H1 (cell line): ENCODE measurements around the gene ATAD5. TPM values are rescaled to one million over a fixed set of nuclear protein-coding genes. Genes with fewer than 3 reads are reported as not detected.

Source experiments
- CTCF ChIA-PET: fragments of 300-600 bp; sonication (Branson Sonifier 250); formaldehyde crosslinking; loops from one replicate; lab custom pipeline; 2021; ENCODE audit not compliant: partially characterized antibody; lab: Charles Lee
- POLR2A ChIA-PET: fragments of 300-600 bp; sonication (Branson Sonifier 250); formaldehyde crosslinking; loops from one replicate; lab custom pipeline; 2021; ENCODE audit warnings: inconsistent platforms; ENCODE audit not compliant: partially characterized antibody; lab: Charles Lee
- DNase-seq, 2 experiments: peaks; one replicate each; pipeline versions ENCODE4 v3.0.0 to v3.0.0-alpha.2; 2010 to 2022; ENCODE audit warnings: low spot score in 2 of 2, low read depth in 1 of 2, mixed read lengths in 1 of 2
- FAIRE-seq: peaks from 2 replicates; lab custom pipeline; 2011; peaks lifted over from hg19 to GRCh38; lab: Jason Lieb, UNC
- H2AFZ ChIP-seq: 2 replicates; pipeline ENCODE4 v1.8.1; 2012; ENCODE audit warnings: low read length, inconsistent platforms
- H2AK5ac ChIP-seq: 2 replicates; pipeline ENCODE4 v1.6.1; 2013; ENCODE audit warnings: low read depth, low read length
- H2BK120ac ChIP-seq: replicated peaks from 2 replicates; pipeline ENCODE3; 2013; ENCODE audit warnings: low read depth, low read length, inconsistent platforms
- H2BK12ac ChIP-seq: 2 replicates; pipeline ENCODE4 v1.6.1; 2013; ENCODE audit warnings: low read depth, low read length
- H2BK15ac ChIP-seq: 2 replicates; pipeline ENCODE4 v1.6.1; 2013; ENCODE audit warnings: low read length
- H2BK20ac ChIP-seq: 2 replicates; pipeline ENCODE4 v1.6.1; 2013; ENCODE audit warnings: low read length
- H2BK5ac ChIP-seq: 2 replicates; pipeline ENCODE4 v1.6.1; 2013; ENCODE audit warnings: low read depth, low read length
- H3K14ac ChIP-seq: 2 replicates; pipeline ENCODE4 v1.6.1; 2013; ENCODE audit warnings: inconsistent platforms; ENCODE audit not compliant: insufficient read length
- H3K18ac ChIP-seq: 2 replicates; pipeline ENCODE4 v1.6.1; 2013; ENCODE audit warnings: low read length; ENCODE audit errors: extremely low read depth
- H3K23ac ChIP-seq: 2 replicates; pipeline ENCODE4 v1.6.1; 2013; ENCODE audit warnings: inconsistent platforms; ENCODE audit not compliant: insufficient read length
- H3K23me2 ChIP-seq: 2 replicates; pipeline ENCODE4 v1.6.1; 2013; ENCODE audit warnings: low read depth, low read length
- H3K27ac ChIP-seq: 2 replicates; pipeline ENCODE4 v1.6.1; 2011; ENCODE audit warnings: low read depth, low read length, inconsistent platforms
- H3K27me3 ChIP-seq, 4 experiments: replicated peaks in 1 of 4; 1 replicate in 1 of 4; 2 replicates in 3 of 4; pipeline versions ENCODE4 v1.6.1 to v1.8.1; 2011 to 2013; ENCODE audit warnings: low read length in 3 of 4, mild to moderate bottlenecking in 3 of 4, inconsistent platforms in 2 of 4, mixed read lengths in 2 of 4, moderate library complexity in 1 of 4; ENCODE audit not compliant: control insufficient read depth in 3 of 4, insufficient read depth in 3 of 4; ENCODE audit errors: extremely low read depth in 1 of 4
- H3K36me3 ChIP-seq, 4 experiments: 2 replicates each; pipeline versions ENCODE4 v1.6.1 to v1.8.1; 2011 to 2013; ENCODE audit warnings: mild to moderate bottlenecking in 4 of 4, low read length in 3 of 4, moderate library complexity in 2 of 4, control low read depth in 1 of 4, inconsistent platforms in 1 of 4; ENCODE audit not compliant: insufficient read depth in 4 of 4, control insufficient read depth in 2 of 4
- H3K4ac ChIP-seq: replicated peaks from 2 replicates; pipeline ENCODE3; 2013; ENCODE audit warnings: low read length, low read depth, mixed read lengths, inconsistent platforms; ENCODE audit not compliant: insufficient read length
- H3K4me1 ChIP-seq, 4 experiments: replicated peaks in 1 of 4; 1 replicate in 1 of 4; 2 replicates in 3 of 4; pipeline versions ENCODE4 v1.6.1 to v1.8.1; 2011 to 2013; ENCODE audit warnings: low read length in 3 of 4, inconsistent platforms in 2 of 4, mixed read lengths in 1 of 4; ENCODE audit not compliant: insufficient read depth in 4 of 4, control insufficient read depth in 3 of 4
- H3K4me2 ChIP-seq, 2 experiments: 2 replicates each; pipeline versions ENCODE4 v1.6.1 to v1.8.1; 2011 to 2013; ENCODE audit warnings: low read depth in 2 of 2, low read length in 2 of 2, control low read depth in 1 of 2, inconsistent platforms in 1 of 2, mild to moderate bottlenecking in 1 of 2; ENCODE audit not compliant: insufficient read depth in 1 of 2
- H3K4me3 ChIP-seq, 4 experiments: fragments of 200-600, 300-600 bp in 1 of 4; sonication (generic), shearing (Covaris generic), sonication (Bioruptor Twin) in 1 of 4; 2 replicates each; pipeline versions ENCODE4 v1.5.1 to v1.8.1; 2011 to 2016; ENCODE audit warnings: low read length in 4 of 4, low read depth in 3 of 4, control low read depth in 2 of 4, inconsistent platforms in 2 of 4, mild to moderate bottlenecking in 2 of 4, mixed read lengths in 1 of 4, moderate library complexity in 1 of 4; ENCODE audit not compliant: insufficient read depth in 2 of 4; ENCODE audit errors: extremely low read depth in 1 of 4
- H3K56ac ChIP-seq: replicated peaks from 2 replicates; pipeline ENCODE3; 2013; ENCODE audit warnings: low read depth, mild to moderate bottlenecking, mixed read lengths, low read length, inconsistent platforms; ENCODE audit not compliant: insufficient read length
- H3K79me1 ChIP-seq: 2 replicates; pipeline ENCODE4 v1.6.1; 2013; ENCODE audit warnings: low read depth, low read length, control low read depth
- H3K79me2 ChIP-seq, 2 experiments: 2 replicates each; pipeline versions ENCODE4 v1.6.1 to v1.8.1; 2012 to 2013; ENCODE audit warnings: low read length in 2 of 2, mild to moderate bottlenecking in 2 of 2, inconsistent platforms in 1 of 2; ENCODE audit not compliant: insufficient read depth in 2 of 2, control insufficient read depth in 1 of 2
- H3K9ac ChIP-seq, 4 experiments: replicated peaks in 1 of 4; 1 replicate in 1 of 4; 2 replicates in 3 of 4; pipeline versions ENCODE4 v1.6.1 to v1.8.1; 2011 to 2013; ENCODE audit warnings: low read depth in 3 of 4, low read length in 3 of 4, control low read depth in 2 of 4, mild to moderate bottlenecking in 2 of 4, moderate library complexity in 2 of 4, inconsistent platforms in 1 of 4; ENCODE audit errors: extremely low read depth in 1 of 4
- H3K9me3 ChIP-seq, 2 experiments: 2 replicates each; pipeline versions ENCODE4 v1.6.1 to v1.8.1; 2012 to 2013; ENCODE audit warnings: mild to moderate bottlenecking in 2 of 2, moderate library complexity in 2 of 2, control low read depth in 1 of 2, inconsistent platforms in 1 of 2, low read depth in 1 of 2, low read length in 1 of 2, mixed read lengths in 1 of 2; ENCODE audit not compliant: insufficient read depth in 2 of 2
- H4K20me1 ChIP-seq, 2 experiments: replicated peaks in 1 of 2; 2 replicates each; pipeline versions ENCODE3 to v1.8.1; 2011 to 2013; ENCODE audit warnings: inconsistent platforms in 2 of 2, low read length in 2 of 2, mild to moderate bottlenecking in 1 of 2; ENCODE audit not compliant: insufficient read depth in 2 of 2, control insufficient read depth in 1 of 2
- H4K5ac ChIP-seq: 2 replicates; pipeline ENCODE4 v1.6.1; 2013; ENCODE audit warnings: low read length, low read depth, mixed read lengths, inconsistent platforms; ENCODE audit not compliant: insufficient read length
- H4K8ac ChIP-seq: 2 replicates; pipeline ENCODE4 v1.8.0; 2013; ENCODE audit warnings: mild to moderate bottlenecking, moderate library complexity, low read length, inconsistent platforms; ENCODE audit not compliant: insufficient read depth; ENCODE audit errors: extremely low read depth
- H4K91ac ChIP-seq: replicated peaks from 2 replicates; pipeline ENCODE3; 2013; ENCODE audit warnings: low read length, mixed read lengths, inconsistent platforms; ENCODE audit not compliant: insufficient read length
- BACH1 ChIP-seq: IDR thresholded peaks from 2 replicates; pipeline ENCODE4 v1.6.1; 2012; ENCODE audit warnings: low read length, improper control_type of control experiment
- CEBPB ChIP-seq: IDR thresholded peaks from 2 replicates; pipeline ENCODE4 v1.6.1; 2012; ENCODE audit warnings: low read depth, low read length
- GTF2F1 ChIP-seq: IDR thresholded peaks from 2 replicates; pipeline ENCODE4 v1.6.1; 2012; ENCODE audit warnings: low read depth, low read length, improper control_type of control experiment, borderline replicate concordance
- HDAC2 ChIP-seq, 2 experiments: fragments of 300-600 bp in 1 of 2; sonication (generic) in 1 of 2; IDR thresholded peaks; 2 replicates each; pipeline ENCODE4 v1.6.1; 2011 to 2012; ENCODE audit warnings: low read depth in 2 of 2, low read length in 2 of 2, mild to moderate bottlenecking in 2 of 2, moderate library complexity in 2 of 2, borderline replicate concordance in 1 of 2, inconsistent platforms in 1 of 2
- JUND ChIP-seq: IDR thresholded peaks from 2 replicates; pipeline ENCODE4 v1.6.1; 2011; ENCODE audit warnings: mild to moderate bottlenecking, improper control_type of control experiment, low read length
- MAFK ChIP-seq: IDR thresholded peaks from 2 replicates; pipeline ENCODE4 v1.6.1; 2012; ENCODE audit warnings: low read depth, mild to moderate bottlenecking, improper control_type of control experiment, low read length
- MAX ChIP-seq: IDR thresholded peaks from 2 replicates; pipeline ENCODE4 v1.6.1; 2012; ENCODE audit warnings: inconsistent platforms
- RBBP5 ChIP-seq: IDR thresholded peaks from 2 replicates; pipeline ENCODE4 v1.7.1; 2012; ENCODE audit warnings: low read depth, mild to moderate bottlenecking, inconsistent platforms, low read length, moderate library complexity, borderline replicate concordance
- RFX5 ChIP-seq: IDR thresholded peaks from 2 replicates; pipeline ENCODE4 v1.6.1; 2011; ENCODE audit warnings: low read depth, low read length, improper control_type of control experiment, borderline replicate concordance
- RNF2 ChIP-seq: fragments of 200-900, 300-1000 bp; sonication (generic); IDR thresholded peaks from 2 replicates; pipeline ENCODE4 v1.7.1; 2016; ENCODE audit warnings: borderline replicate concordance, low read depth, mild to moderate bottlenecking, antibody characterized with exemption, low read length; ENCODE audit not compliant: poor library complexity, severe bottlenecking; ENCODE audit errors: missing control alignments
- SIRT6 ChIP-seq: IDR thresholded peaks from one replicate; pipeline ENCODE4 v1.7.1; 2012; ENCODE audit warnings: low read length, inconsistent platforms
- SP4 ChIP-seq: IDR thresholded peaks from 2 replicates; pipeline ENCODE4 v1.6.1; 2012; ENCODE audit warnings: low read length, inconsistent platforms
- SRF ChIP-seq: IDR thresholded peaks from 2 replicates; pipeline ENCODE4 v1.6.1; 2011; ENCODE audit warnings: mild to moderate bottlenecking, low read depth, low read length, moderate library complexity
- TAF1 ChIP-seq: IDR thresholded peaks from 2 replicates; pipeline ENCODE4 v1.6.1; 2011; ENCODE audit warnings: mild to moderate bottlenecking, low read depth, low read length
- WGBS, 2 experiments: shearing (Covaris generic) in 1 of 2; methylation state at CpG; one replicate each; pipeline versions ENCODE4 v1.1.6 to v1.1.7; 2013 to 2015; ENCODE audit warnings: low lambda C conversion rate in 2 of 2, mixed read lengths in 2 of 2, inconsistent platforms in 1 of 2, low coverage in 1 of 2, missing lambda C conversion rate in 1 of 2; ENCODE audit not compliant: insufficient replicate concordance in 2 of 2, insufficient coverage in 1 of 2, insufficient read length in 1 of 2; ENCODE audit errors: extremely low coverage in 1 of 2, missing lambda C conversion rate in 1 of 2; 5-methylcytosine and 5-hydroxymethylcytosine counted together
- polyA plus RNA-seq, 7 experiments: library from polyadenylated mRNA; depleted of rRNA in 3 of 7; stranded (reverse) in 5 of 7; unstranded in 2 of 7; fragments of >200 nt in 5 of 7; fragments of 200-250 nt in 2 of 7; gene quantifications; 1 replicate in 5 of 7; 2 replicates in 1 of 7; 4 replicates in 1 of 7; pipeline versions ENCODE4 v1.2.1 to v1.2.3, GENCODE V29; 2011 to 2013; ENCODE audit warnings: missing spikeins in 2 of 7, mixed read lengths in 2 of 7
- total RNA-seq: library from RNA; stranded (reverse); fragmentation: NEBNext Ultra II Directional; extraction: Animal tissue kit (Norgen Biotek cat#: 25700); gene quantifications from 2 replicates; pipeline ENCODE4 v1.2.1, GENCODE V29; 2021

Gene ATAD5
- total and polyA plus RNA-seq, 2 of the 8 experiments (the other 6 are each of a cell fraction or from before 2014, with no cell fraction given): 3.5 to 30.0 TPM

DNA sequence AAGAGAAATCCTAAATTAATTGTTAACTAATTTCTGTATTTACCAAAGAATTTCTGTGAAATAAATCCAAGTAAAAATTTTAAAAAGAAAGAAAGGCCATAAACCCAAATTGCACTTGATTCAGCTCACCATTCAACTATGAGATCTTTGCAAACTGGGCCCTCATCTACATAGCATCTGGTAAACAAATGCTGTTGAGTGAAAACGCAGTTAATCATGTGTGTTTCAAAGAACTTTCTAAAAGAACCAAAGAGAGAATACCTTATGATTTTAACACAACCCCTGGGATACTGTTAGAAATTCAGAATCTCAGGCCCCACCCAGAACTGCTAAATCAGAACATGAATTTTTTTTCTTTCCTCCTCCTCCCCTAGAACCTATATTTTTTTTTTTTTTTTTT lies 23.9 kb upstream of the ATAD5 start:
- H2BK20ac ChIP-seq: no peak overlapping the region
- H2BK120ac ChIP-seq: no peak overlapping the region
- H2AFZ ChIP-seq: no peak overlapping the region
- peaks cover 0 to 43% of the 10 kb centered on the region in 2 experiments; a peak in 2 of 4 replicates for H3K79me2 ChIP-seq
- H3K27me3 ChIP-seq: no peaks in the 10 kb centered on the region
- WGBS, 2 experiments: 76% methylated on average over 1 of the region's 1 CpG; no CpG with 5 or more reads in 1 of the 2 experiments
- no peak overlapping the region for H2BK5ac ChIP-seq
- ChIA-PET CTCF (interaction anchor here (0.7 to 1.3 kb wide), 2 partner anchors 16 to 1969 kb away, joined by 3 read pairs; partner anchors contain the start of gene CRLF3), POLR2A (interaction anchor here (0.7 to 1.0 kb wide), 2 partner anchors 12 to 242 kb away, joined by 3 to 5 read pairs; no protein-coding TSS in a partner anchor)
- H3K4me2 ChIP-seq: no peak overlapping the region
- no peaks in the 10 kb centered on the region; the same call in 1 of the 2 replicates for H3K79me1 ChIP-seq
- H3K56ac ChIP-seq: no peak overlapping the region
- DNase-seq (no peak), FAIRE-seq (no peak)
- H3K36me3 ChIP-seq: peaks cover 0 to 18% (median 6%) of the 10 kb centered on the region in 4 experiments; a peak in 7 of 8 replicates
- no peak overlapping the region for H3K27ac ChIP-seq
- H3K23ac ChIP-seq: no peak overlapping the region
- H3K4ac ChIP-seq: no peak overlapping the region
- no peak overlapping the region for H4K91ac ChIP-seq
- no peak overlapping the region for H4K8ac ChIP-seq
- no peak overlapping the region for H3K4me3 ChIP-seq
- H3K9ac ChIP-seq: no peak overlapping the region
- H3K14ac ChIP-seq: no peak overlapping the region
- H4K20me1 ChIP-seq: peaks cover 0 to 3% of the 10 kb centered on the region in 2 experiments
- no peak overlapping the region for H2BK15ac ChIP-seq
- H3K9me3 ChIP-seq: no peaks in the 10 kb centered on the region
- H2BK12ac ChIP-seq: no peak overlapping the region
- no peaks in the 10 kb centered on the region for H3K23me2 ChIP-seq
- H2AK5ac ChIP-seq: no peak overlapping the region
- peaks cover 0 to 2% (median under 1%) of the 10 kb centered on the region in 4 experiments; a peak in 1 of 7 replicates for H3K4me1 ChIP-seq
- H4K5ac ChIP-seq: no peak overlapping the region
- H3K18ac ChIP-seq: no peak overlapping the region
- no peak for TF ChIP-seq MAX
- TF ChIP-seq BACH1: no peak
- TF ChIP-seq MAFK: no peak
- TF ChIP-seq SRF: no peak
- no peak for TF ChIP-seq JUND
- TF ChIP-seq GTF2F1: no peak
- no peak for TF ChIP-seq SIRT6
- no peak for TF ChIP-seq HDAC2 (IDR thresholded peaks at IDR 0.05; ENCODE audit: borderline replicate concordance in 1 of 2, low read depth in 2 of 2, low read length in 2 of 2)
- no peak for TF ChIP-seq SP4
- no peak for TF ChIP-seq CEBPB
- TF ChIP-seq TAF1: no peak
- no peak for TF ChIP-seq RBBP5
- TF ChIP-seq RFX5: no peak
- no peak for TF ChIP-seq RNF2
